Measurements from ENCODE around the gene TRAPPC11. TPM values are rescaled to one million over a fixed set of nuclear protein-coding genes. Genes with fewer than 3 reads are reported as not detected.

The TRAPPC11 gene
- total RNA-seq, 3 donors from 2014 or later, result 39.0 to 86.8 (median 43.0) TPM

Other genes with a start within 250 kb of the TRAPPC11 start
- 10 to 100 TPM; 22.2 to 37.3 (median 23.3) TPM for gene CDKN2AIP, start 214.7 kb upstream of the TRAPPC11 start, total RNA-seq
- gene ING2, start 154.2 kb upstream of the TRAPPC11 start, total RNA-seq, result 10 to 100 TPM in 2 of 3 donors, 1 to 10 TPM in 1; 7.9 to 23.0 (median 13.8) TPM
- gene RWDD4, start 108 bp upstream of the TRAPPC11 start, total RNA-seq, result 10 to 100 TPM; 19.3 to 27.2 (median 20.8) TPM
- 10 to 100 TPM in 2 of 3 donors, 1 to 10 TPM in 1; 7.9 to 11.2 (median 10.7) TPM for gene STOX2, start 246.0 kb downstream of the TRAPPC11 start, total RNA-seq

Data from breast epithelium (tissue), 3 donors.